ENCODE data around the gene MEGF11.

GRCh38 chr15:65947041-65947440 lies 306.5 kb downstream of the MEGF11 start:
- TF ChIP-seq CTCF (conservative IDR thresholded peaks at IDR 0.05 in 1 of 2, IDR thresholded peaks at IDR 0.05 in 1 of 2; ENCODE audit: low read depth in 1 of 2, low read length in 2 of 2) (no peak), EZH2 (IDR thresholded peaks at IDR 0.05; ENCODE audit: low read length, missing control alignments) (no peak)
